NCI-H1694 (cell line): Measurements from ENCODE around the gene MED27.

ENCODE experiments used
- DNase-seq: peaks from one replicate; lab custom pipeline; 2025; lab: John Stamatoyannopoulos, UW

The MED27 gene

GRCh38 chr9:131997779-131998178 lies 81.9 kb downstream of the MED27 start:
- DNase-seq: no peak

GRCh38 chr9:131997076-131997475 lies 82.6 kb downstream of the MED27 start:
- no peak for DNase-seq

GRCh38 chr9:131995382-131995781 lies 84.3 kb downstream of the MED27 start:
- no peak for DNase-seq

- DNase-seq: no peak
Observed at GRCh38 chr9:131994364-131995125, 85.1 kb downstream of the MED27 start.

GRCh38 chr9:131992906-131993657 lies 86.6 kb downstream of the MED27 start:
- DNase-seq: no peak

GRCh38 chr9:131987232-131987631 lies 92.4 kb downstream of the MED27 start:
- DNase-seq: no peak

- DNase-seq: no peak
Observed at GRCh38 chr9:131986576-131986975, 93.1 kb downstream of the MED27 start.

GRCh38 chr9:131986089-131986488 lies 93.6 kb downstream of the MED27 start:
- no peak for DNase-seq

GRCh38 chr9:131984564-131984963 lies 95.1 kb downstream of the MED27 start:
- no peak for DNase-seq

GRCh38 chr9:131982671-131983239 lies 96.9 kb downstream of the MED27 start:
- no peak for DNase-seq

- DNase-seq: no peak
Observed at GRCh38 chr9:131982102-131982501, 97.6 kb downstream of the MED27 start.

GRCh38 chr9:131981116-131981776 lies 98.4 kb downstream of the MED27 start:
- no peak for DNase-seq

- DNase-seq: no peak
Observed at GRCh38 chr9:131980267-131981016, 99.2 kb downstream of the MED27 start.

- DNase-seq: no peak
Observed at GRCh38 chr9:131977109-131977838, 102.4 kb downstream of the MED27 start.

GRCh38 chr9:131976157-131977108 lies 103.2 kb downstream of the MED27 start:
- DNase-seq: no peak

- no peak for DNase-seq
Observed at GRCh38 chr9:131972889-131973288, 106.8 kb downstream of the MED27 start.

GRCh38 chr9:131971482-131972074 lies 108.1 kb downstream of the MED27 start:
- no peak for DNase-seq

- no peak for DNase-seq
Observed at GRCh38 chr9:131969469-131969989, 110.1 kb downstream of the MED27 start.

GRCh38 chr9:131968632-131969031 lies 111.0 kb downstream of the MED27 start:
- DNase-seq: no peak
